ENCODE results near the gene RHEBL1.

Gene RHEBL1

GRCh38 chr12:49054524-49054923 is 15.3 kb downstream of the RHEBL1 start:
- ATAC-seq (no peak), DNase-seq (no peak)

GRCh38 chr12:49054096-49054495 is 15.7 kb downstream of the RHEBL1 start:
- DNase-seq: no peak
- no peak for ATAC-seq

DNA sequence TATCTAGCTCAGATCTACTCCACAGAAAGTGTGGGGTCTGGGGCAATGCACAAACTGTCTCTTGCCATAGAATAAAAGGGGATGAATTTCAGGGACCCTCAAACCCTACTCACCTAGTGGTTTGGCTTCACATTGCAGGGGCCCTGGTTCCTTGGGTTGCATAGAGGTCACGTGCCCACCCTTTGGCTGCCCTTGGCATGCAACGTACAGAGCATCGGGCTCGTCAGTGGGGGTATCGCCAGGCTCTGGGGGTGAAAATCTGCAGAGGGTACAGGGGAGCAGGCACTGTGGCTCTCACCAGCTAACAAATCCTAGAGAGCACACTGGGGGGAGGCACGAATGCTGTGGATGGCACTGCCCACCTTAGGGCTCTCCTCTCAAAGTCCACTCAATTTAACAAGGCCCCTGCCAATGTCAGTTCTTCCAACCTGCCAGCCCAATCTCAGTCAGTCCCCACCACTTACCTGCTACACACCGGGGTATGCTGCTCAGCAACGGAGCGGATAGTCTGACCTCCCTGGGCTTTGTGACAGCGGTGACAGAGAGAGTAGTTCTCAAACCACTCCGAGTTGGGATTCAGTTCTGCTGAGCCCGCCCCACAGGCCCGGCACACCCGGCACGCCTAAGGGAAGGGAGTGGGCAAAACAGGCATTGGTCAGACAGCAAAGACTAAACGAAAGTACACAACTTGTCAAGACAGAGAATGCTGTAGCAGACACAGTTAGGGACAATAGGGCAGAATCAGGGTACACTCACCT is 17.1 kb downstream of the RHEBL1 start:
- ATAC-seq: no peak

GRCh38 chr12:49051777-49052438 is 17.9 kb downstream of the RHEBL1 start:
- DNase-seq (no peak), ATAC-seq (no peak)

More for the DNA sequence above, 17.1 kb downstream of the RHEBL1 start:
- no peak for DNase-seq

GRCh38 chr12:49051373-49051764 is 18.4 kb downstream of the RHEBL1 start:
- ATAC-seq (no peak), DNase-seq (no peak)

DNA sequence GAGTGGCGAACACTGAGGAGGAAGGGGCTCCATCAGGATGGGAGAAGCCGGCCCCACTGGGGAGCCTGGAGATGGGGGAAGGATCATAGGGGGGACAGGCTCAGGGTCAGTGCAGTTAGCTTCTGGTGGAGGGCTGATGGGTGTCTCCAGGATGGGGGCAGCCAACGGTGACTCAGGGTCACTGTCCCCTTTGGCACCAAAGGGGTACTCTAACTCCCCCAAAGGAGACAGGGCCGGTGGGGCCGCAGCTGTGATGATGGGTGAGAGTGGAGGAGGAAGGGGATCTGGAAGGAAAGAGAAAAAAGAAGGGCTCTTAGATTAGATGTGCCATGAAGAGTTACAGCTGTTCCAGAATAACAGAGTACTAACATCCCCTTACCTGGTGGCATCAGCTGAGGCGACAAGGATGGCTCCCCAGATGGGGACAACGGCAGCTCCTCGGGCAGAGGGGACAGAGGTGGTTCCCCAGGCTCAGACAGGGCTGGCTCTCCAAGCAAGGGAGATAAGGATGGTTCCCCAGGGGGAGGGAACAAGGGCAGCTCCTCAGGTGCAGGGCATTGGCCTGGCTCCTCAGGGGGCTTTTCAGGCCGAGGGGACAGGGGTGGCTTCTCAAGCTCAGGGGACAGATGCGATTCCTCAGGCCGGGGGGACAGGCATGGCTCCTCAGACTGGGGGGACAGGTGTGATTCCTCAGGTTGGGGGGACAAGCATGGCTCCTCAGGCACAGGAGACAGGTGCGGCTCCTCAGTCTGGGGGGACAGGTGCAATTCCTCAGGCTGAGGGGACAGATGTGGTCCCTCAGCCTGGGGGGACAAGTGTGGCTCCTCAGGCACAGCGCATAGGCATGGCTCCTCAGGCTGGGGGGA is 19.0 kb downstream of the RHEBL1 start:
- ATAC-seq: no peak
- DNase-seq: no peak

DNA sequence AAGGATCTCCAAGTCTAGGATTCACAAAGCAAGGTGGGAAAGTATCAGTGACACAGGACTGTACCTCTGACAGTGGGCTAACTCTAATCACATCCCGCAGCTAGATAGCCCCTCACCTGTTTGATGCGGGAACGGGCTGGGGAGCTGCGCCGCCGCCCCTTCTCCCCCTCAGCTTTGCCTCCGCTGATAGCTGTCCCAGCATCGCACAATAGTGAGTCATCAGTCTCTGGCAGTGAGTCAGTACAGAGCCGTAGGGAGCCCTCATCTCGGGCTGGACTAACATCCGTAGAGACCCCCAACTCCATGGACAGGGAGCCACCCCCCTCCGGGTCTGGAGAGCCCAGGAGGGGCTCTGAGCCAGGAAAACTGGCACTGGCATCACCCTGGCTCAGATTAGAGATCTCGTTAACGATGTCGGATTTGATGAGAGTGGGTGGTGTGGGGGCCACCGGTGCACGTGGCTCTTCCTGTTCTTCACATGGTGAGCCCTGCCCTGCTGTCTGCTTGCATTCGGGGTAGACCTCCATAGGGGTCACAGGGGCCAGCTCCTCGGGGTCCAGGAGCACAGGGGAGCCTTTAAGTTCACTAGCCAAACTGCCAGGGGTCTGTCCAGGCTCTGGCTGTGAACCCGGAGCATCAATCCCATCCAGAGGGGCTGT is 20.1 kb downstream of the RHEBL1 start:
- no peak for ATAC-seq
- DNase-seq: no peak

DNA sequence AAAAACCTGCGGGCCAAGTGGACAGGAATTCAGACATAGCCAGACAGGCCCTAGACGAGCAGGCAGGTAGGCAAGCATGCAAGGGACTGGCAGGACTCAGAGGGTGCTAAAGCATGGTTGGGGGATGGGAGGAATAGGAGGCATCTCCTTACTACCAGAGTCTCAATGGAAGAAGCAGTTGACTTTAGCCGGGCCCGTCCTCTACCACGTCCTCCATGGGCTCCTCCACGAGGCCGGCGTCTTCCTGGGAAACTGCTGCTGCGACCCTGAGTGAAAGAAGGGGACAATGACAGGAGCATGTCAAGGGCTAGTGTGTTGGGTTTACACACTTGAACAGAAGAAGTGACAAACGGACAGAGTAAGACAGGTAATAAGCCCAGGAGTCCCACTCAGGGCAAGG is 20.8 kb downstream of the RHEBL1 start:
- ATAC-seq (no peak), DNase-seq (no peak)

GRCh38 chr12:49046129-49046895 is 23.5 kb downstream of the RHEBL1 start:
- ATAC-seq (no peak), DNase-seq (no peak)

DNA sequence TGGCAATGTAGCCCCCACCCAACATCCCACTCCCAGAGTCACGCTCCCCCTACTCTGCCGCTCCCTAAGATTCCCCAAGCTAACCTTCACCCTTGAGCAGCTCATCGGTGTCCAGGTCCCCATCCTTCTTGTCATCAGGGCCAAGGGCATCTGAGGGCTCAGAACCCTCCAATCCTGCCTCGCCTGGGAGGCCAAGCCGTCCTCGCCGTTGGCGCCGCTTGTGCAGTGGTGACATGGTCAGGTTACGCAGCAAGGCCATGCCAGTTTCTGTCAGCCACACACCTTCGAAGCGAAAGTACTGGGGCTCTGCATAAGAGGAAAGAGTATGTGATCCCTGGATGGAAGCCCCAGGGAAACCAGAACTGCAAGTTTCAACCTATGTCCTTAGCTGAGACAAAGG is 25.1 kb downstream of the RHEBL1 start:
- no peak for ATAC-seq

GRCh38 chr12:49043856-49044258 is 25.9 kb downstream of the RHEBL1 start:
- peak; percentile 87 for DNase-seq

More for the DNA sequence above, 25.1 kb downstream of the RHEBL1 start:
- DNase-seq: no peak

GRCh38 chr12:49043241-49043640 is 26.5 kb downstream of the RHEBL1 start:
- ATAC-seq: no peak

More at GRCh38 chr12:49043856-49044258, 25.9 kb downstream of the RHEBL1 start:
- ATAC-seq: peak; percentile 64

DNA sequence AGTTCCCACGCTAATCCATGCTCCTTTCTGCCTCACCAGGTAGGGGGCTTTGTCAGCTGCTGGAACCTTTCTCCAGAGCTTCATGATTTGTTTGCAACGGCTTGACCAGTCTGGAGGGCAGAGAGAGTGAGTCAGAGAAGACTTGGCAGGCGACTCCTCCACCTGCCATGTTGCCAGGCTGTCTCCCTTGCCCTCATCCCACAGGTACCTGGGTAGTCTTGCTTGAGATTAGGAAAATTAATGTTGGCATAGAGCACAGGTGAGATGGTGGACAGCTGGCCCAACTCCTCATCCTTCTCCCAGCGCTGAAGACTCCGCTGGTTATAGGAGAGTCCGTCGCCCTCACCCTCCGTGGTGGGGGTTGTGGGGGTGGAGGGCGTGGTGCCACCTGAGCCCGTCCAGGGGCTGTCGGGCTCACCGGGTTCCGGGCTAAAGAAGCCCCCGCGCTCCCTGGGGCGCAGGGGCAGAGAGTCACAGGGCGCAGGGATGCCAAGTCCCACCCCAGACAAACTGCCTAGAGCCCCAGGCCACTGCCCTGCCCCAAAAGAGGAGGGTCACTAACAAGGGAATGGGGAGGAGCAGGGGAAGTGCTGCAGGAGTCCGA is 27.8 kb downstream of the RHEBL1 start:
- DNase-seq (no peak), ATAC-seq (no peak)

More at GRCh38 chr12:49043241-49043640, 26.5 kb downstream of the RHEBL1 start:
- DNase-seq: no peak

- no peak for DNase-seq
- no peak for ATAC-seq
Observed at GRCh38 chr12:49041036-49041880, 28.5 kb downstream of the RHEBL1 start.

DNA sequence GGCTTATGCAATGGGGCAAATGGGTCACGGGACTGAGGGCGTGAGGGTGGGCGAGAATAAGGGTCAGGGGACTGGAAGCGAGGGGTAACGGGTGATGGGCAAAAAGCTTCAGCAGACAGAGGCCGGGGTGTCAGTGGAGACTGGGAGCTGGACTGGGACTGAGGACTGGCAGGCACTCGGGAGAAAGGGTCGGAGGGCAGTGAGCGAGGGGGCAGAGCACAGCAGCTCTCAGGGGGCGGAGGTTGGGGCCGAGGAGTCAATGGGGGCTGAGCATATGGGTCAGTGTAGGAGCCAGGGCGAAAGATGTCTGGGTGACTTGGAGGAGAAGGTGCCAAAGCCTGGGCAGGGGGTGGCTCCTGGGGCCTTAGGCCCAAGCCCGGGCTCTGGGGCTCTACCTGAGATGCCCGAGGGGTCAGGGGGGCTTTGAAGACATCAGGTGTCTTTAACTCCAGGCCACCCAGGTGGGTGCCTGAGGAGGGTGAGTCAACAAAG is 29.4 kb downstream of the RHEBL1 start:
- ATAC-seq (no peak), DNase-seq (no peak)

GRCh38 chr12:49039421-49040363 is 30.1 kb downstream of the RHEBL1 start:
- no peak for ATAC-seq

GRCh38 chr12:49038291-49038955 is 31.4 kb downstream of the RHEBL1 start:
- ATAC-seq (no peak), DNase-seq (no peak)

More at GRCh38 chr12:49039421-49040363, 30.1 kb downstream of the RHEBL1 start:
- DNase-seq: no peak

GRCh38 chr12:49037947-49038237 is 31.9 kb downstream of the RHEBL1 start:
- no peak for ATAC-seq
- DNase-seq: no peak

Measured in stimulated activated naive CD8-positive, alpha-beta T cell treated with anti-CD3 and anti-CD28 coated beads, Interleukin-15, Interleukin-2, amounts not matched to agents 100 U/mL and 50 U/mL, for 24 hours (primary cell).